Ecto neural progenitor cell (in vitro differentiated cells): ENCODE data around the gene KRT3.
"Not testable (repeated sequence)": the region's sequence is repeated elsewhere in the genome, so short reads cannot be mapped to it uniquely, and the experiment has no call there.

Source experiments
- DNase-seq: peaks from one replicate; pipeline ENCODE4 v3.0.0-alpha.2; 2018; ENCODE audit warnings: low spot score

KRT3 gene

GRCh38 chr12:52781399-52782082, 14.4 kb downstream of the KRT3 start:
- DNase-seq = no peak

- DNase-seq = no peak
These were observed 16.0 kb downstream of the KRT3 start for GRCh38 chr12:52779914-52780313.

- no peak for DNase-seq
These were observed 17.1 kb downstream of the KRT3 start for GRCh38 chr12:52778833-52779232.

- no peak for DNase-seq
These were observed 18.4 kb downstream of the KRT3 start for GRCh38 chr12:52777566-52777965.

DNA sequence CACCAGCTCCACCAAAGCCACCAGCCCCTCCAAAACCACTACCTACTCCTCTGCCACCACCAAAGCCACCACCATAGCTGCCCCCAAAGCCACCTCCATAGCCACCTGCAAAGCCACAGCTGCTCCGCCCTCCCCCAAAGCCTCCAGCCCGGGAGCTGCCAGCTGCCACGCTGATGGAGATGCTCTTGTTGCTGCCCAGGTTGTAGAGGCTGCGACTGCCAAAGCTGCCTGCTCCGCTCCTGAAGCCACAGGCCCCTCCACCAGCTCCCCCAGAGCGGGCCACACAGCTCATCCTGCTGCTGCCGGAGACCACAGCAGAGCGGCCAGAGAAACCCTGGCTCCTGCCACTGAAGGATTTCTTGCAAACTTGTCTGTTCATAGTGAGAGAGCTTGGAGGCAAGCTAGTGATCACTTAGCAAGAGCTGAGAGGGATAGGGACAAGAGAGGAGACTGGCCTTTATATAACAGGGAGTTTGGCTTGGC, 19.0 kb downstream of the KRT3 start, which contains the start of gene KRT76:
KRT76 (minus strand) TSS at position 433 of the 483 bp plus-strand sequence; CDS start at position 379, 54 bp downstream.
- no peak for DNase-seq

- DNase-seq = no peak
These were observed 19.5 kb downstream of the KRT3 start for GRCh38 chr12:52776435-52776834.

DNA sequence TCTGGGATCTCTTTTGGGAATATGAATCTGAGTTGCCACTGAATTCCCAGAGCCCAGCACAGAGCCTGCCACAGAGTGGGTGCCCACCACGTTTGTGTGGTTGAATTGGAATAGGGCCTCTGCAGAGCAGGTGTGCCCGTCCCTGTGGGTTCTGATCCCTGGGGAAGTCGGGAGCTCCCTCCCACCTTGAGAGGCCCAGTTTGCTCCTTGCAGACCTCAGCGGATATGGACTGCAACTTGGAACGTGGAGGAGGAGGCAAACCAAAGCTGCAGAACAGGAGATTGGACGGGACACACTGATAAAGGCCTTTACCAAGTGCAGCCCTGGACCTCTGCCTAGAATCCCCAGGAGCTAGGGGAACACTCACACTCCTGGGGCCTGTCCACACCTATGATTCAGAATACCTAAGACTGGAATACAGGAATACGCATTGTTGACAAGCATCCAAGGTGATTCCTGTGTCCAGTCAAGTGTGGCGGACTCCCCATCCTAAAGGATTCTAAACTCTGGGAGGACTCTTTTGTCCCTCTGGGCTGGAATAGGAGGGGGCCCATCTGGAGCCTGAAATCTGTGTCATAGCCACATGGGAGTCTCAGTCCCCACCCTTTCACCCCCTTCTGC, 21.2 kb downstream of the KRT3 start:
- no peak for DNase-seq

- DNase-seq = no peak
These were observed 23.1 kb downstream of the KRT3 start for GRCh38 chr12:52772772-52773171.

- DNase-seq = no peak
These were observed 23.7 kb downstream of the KRT3 start for GRCh38 chr12:52772188-52772587.

DNA sequence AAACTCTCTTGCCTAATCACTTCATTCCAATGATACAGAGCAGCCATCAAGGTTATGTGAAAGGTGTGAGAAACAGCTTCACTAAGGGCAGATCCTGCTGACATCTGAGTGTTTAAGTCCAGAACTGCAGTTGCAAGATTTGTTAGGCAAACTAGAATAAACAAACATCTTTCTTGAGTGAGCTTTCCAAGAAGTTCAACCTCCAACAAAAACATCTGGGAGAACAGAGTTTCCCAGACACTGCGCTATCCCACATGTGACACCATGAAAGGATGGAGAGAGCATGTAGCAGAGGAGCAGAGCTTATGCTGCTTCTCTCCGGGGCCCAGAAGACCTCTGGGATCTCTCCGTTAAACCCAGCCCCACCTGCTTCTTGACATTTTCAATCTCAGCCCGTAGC, 24.4 kb downstream of the KRT3 start:
- no peak for DNase-seq

GRCh38 chr12:52771088-52771487, 24.8 kb downstream of the KRT3 start:
- no peak for DNase-seq

GRCh38 chr12:52769946-52770345, 26.0 kb downstream of the KRT3 start:
- no peak for DNase-seq

DNA sequence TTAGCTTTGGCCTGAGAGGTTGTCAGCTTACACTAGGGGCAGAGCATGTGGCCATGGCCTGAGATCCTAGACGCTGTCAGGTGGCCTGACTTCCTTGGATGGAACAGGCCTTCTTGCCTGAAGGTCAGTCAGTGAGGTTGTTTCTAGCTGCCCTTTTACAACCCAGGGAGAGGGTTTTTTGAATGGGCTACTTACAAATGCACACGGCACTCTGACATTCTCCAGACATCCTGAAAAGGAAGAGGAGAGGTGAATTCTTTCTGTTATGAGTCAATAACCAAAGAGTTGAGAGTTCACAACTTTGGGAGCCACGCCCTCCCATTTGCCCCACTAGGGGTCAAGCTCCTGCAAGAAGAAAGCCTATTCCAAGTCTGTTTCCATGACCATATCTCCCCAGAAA, 26.6 kb downstream of the KRT3 start:
- no peak for DNase-seq

- DNase-seq = no peak
These were observed 27.3 kb downstream of the KRT3 start for GRCh38 chr12:52768479-52769200.

DNA sequence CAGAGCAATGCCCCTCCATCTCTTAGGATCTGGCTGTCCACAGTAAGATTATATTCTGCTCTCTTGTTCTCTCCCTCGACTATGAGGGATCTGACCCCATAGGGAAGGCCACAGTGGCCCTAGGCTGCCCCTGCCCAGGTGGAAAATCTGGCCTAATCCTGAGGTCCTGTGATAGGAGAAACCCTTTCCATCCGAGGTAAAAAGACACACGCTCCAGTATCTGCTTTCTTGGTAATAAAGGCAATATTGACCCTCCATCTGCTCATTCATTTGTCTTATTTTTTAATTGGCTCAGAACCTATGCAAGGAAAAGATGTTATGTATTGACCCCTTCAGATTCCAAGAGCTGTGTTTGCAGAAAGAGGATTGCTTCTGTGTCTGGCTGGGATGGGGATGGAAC, 28.5 kb downstream of the KRT3 start:
- DNase-seq = no peak

- DNase-seq = no peak
These were observed 28.9 kb downstream of the KRT3 start for GRCh38 chr12:52767020-52767379.

GRCh38 chr12:52766351-52767019, 29.4 kb downstream of the KRT3 start:
- no peak for DNase-seq

GRCh38 chr12:52765702-52766101, 30.2 kb downstream of the KRT3 start:
- DNase-seq = no peak

DNA sequence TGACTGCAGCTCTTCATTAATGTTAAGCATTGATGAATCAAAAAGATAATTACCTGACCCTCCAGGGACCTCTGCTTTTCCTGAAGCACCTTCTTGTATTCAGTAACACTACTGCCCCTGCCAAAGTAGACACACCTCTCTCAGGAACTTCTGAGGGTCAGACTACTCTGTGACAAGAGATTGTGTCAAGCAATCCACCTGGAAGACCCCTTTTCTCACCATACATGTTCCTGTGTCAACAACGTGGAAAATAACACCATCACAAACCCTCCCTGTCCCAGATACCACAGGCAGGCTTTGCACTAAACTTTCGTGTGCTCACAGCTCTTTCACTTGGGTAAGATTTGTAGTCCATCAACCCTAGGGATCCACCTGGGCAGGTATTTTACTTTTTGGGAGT, 31.9 kb downstream of the KRT3 start:
- DNase-seq = no peak

GRCh38 chr12:52763036-52763659, 32.8 kb downstream of the KRT3 start:
- no peak for DNase-seq

DNA sequence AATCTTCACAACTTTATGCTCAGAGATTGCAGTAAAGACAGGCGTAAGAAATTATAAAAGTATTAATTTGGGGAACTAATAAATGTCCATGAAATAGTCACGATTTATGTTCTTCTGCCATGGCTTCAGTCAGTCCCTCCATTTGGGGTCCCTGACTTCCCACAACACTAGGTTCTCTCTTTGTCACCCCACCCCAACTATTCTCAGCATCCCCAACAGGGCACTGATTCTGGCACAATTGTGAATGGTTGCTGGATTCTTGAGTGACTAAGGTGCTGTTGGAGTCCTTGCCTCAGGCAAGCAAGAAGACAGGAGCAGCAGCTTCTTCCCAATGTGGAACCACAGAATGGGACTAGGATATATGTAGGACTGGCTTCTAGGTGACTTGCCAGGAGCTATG, 34.1 kb downstream of the KRT3 start:
- no peak for DNase-seq

GRCh38 chr12:52761218-52761617, 34.7 kb downstream of the KRT3 start:
- not testable (repeated sequence) for DNase-seq
